22Rv1 (cell line): ENCODE results near the gene ZNF746.

Source experiments
- ZFX ChIP-seq: fragments of 450-650 bp; IDR thresholded peaks from 2 replicates; pipeline ENCODE4 v1.6.1; 2017; ENCODE audit warnings: antibody characterized with exemption, borderline replicate concordance
- TF ChIP-seq, protein P1 (sequence below): fragments of 450-650 bp; IDR thresholded peaks from 2 replicates; pipeline ENCODE4 v1.5.1; 2017; ENCODE audit warnings: mild to moderate bottlenecking

DNA sequence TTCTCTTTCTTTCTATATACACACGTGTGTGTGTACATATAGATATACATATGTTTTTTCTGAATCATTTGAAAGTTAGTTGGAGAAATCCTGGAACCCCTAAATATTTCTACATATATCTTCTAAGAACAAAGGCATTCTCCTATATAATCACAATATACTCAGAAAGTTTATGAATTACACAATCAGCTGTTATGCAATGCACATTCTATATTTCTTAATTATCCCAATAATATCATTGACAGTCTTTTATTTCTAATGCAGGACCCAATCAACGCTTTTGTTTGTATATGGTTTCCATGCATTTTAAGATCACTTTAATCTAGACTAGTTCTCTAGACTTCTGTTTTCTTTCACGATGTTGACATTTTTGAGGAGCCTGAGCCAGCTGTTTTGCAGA is 27.7 kb upstream of the ZNF746 start:
- TF ChIP-seq, protein P1, sequence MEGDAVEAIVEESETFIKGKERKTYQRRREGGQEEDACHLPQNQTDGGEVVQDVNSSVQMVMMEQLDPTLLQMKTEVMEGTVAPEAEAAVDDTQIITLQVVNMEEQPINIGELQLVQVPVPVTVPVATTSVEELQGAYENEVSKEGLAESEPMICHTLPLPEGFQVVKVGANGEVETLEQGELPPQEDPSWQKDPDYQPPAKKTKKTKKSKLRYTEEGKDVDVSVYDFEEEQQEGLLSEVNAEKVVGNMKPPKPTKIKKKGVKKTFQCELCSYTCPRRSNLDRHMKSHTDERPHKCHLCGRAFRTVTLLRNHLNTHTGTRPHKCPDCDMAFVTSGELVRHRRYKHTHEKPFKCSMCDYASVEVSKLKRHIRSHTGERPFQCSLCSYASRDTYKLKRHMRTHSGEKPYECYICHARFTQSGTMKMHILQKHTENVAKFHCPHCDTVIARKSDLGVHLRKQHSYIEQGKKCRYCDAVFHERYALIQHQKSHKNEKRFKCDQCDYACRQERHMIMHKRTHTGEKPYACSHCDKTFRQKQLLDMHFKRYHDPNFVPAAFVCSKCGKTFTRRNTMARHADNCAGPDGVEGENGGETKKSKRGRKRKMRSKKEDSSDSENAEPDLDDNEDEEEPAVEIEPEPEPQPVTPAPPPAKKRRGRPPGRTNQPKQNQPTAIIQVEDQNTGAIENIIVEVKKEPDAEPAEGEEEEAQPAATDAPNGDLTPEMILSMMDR, result no peak
- TF ChIP-seq ZFX, result no peak
